ENCODE data around the gene MIA. TPM values are rescaled to one million over a fixed set of nuclear protein-coding genes. Genes with fewer than 3 reads are reported as not detected.
A peak's percentile ranks its signal among the peaks of the same experiment; 100 is the strongest.

MIA gene
- total and polyA plus RNA-seq, 9 of the 15 experiments (the other 6 are each of a cell fraction or from before 2014, with no cell fraction given) = 0.21 TPM; not detected in 8

DNA sequence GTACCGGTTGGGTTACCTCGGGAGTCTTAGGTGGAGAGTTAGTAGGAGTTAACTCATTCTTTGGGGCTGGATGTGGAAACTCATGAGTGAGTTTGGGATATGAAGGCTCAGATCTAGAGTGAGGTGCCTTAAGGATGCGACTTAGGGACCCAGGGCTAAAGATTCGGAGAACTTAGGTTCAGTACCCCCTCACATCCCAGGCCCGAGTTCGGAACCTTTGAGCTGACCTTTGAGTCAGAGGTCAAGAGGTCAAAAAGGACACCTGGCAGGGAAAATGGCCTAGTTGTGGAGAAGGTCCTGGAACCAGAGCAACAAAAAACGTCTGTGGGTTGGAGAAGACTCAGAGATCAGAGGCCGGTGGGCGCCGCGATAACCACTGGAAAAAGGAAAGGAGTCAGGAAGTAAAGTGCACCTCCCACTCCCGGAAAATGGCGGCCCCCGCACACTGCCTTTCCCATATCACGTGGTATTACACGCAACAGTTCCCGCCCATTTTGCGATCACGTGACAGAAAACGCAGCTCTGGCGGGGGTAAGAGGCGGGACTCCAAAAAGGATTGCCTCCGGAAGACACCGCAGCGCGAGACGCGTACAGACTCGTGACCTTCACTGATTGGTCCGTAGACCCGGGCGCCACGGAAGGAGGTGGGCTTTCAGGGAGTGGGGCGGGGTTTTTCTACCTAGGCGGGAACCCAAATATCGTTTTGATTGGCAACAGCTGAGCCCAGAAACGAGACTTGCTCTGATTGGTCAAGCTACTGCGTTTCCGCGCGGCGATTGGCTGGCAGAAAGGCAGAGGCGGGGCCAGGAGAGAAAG is 25.1 kb upstream of the MIA start, which contains the start of gene ACTMAP (continued):
- TF ChIP-seq, protein P1, sequence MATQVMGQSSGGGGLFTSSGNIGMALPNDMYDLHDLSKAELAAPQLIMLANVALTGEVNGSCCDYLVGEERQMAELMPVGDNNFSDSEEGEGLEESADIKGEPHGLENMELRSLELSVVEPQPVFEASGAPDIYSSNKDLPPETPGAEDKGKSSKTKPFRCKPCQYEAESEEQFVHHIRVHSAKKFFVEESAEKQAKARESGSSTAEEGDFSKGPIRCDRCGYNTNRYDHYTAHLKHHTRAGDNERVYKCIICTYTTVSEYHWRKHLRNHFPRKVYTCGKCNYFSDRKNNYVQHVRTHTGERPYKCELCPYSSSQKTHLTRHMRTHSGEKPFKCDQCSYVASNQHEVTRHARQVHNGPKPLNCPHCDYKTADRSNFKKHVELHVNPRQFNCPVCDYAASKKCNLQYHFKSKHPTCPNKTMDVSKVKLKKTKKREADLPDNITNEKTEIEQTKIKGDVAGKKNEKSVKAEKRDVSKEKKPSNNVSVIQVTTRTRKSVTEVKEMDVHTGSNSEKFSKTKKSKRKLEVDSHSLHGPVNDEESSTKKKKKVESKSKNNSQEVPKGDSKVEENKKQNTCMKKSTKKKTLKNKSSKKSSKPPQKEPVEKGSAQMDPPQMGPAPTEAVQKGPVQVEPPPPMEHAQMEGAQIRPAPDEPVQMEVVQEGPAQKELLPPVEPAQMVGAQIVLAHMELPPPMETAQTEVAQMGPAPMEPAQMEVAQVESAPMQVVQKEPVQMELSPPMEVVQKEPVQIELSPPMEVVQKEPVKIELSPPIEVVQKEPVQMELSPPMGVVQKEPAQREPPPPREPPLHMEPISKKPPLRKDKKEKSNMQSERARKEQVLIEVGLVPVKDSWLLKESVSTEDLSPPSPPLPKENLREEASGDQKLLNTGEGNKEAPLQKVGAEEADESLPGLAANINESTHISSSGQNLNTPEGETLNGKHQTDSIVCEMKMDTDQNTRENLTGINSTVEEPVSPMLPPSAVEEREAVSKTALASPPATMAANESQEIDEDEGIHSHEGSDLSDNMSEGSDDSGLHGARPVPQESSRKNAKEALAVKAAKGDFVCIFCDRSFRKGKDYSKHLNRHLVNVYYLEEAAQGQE (IDR thresholded peaks at IDR 0.05; ENCODE audit: borderline replicate concordance) = peak; percentile 98
- TF ChIP-seq, protein P1 (CRISPR knock-in tag; IDR thresholded peaks at IDR 0.05; ENCODE audit: low read depth) = peak; percentile 37; the same call in 1 of the 2 replicates
- TF ChIP-seq NFE2 (IDR thresholded peaks at IDR 0.05; ENCODE audit: low read depth) (no peak), POLR2G (IDR thresholded peaks at IDR 0.05; ENCODE audit: low read depth, low read length) (no peak), ZNF79 (CRISPR knock-in tag; IDR thresholded peaks at IDR 0.05; ENCODE audit: low read depth) (no peak), NFATC3 (IDR thresholded peaks at IDR 0.05) (peak; percentile 82), HDAC1 (IDR thresholded peaks at IDR 0.05) (peak in 1 of 2 experiments; percentile 77; a peak in 2 of 4 replicates), ARID1B (IDR thresholded peaks at IDR 0.05) (peak; percentile 62), HLTF (IDR thresholded peaks at IDR 0.05) (peak; percentile 57; the same call in 1 of the 2 replicates), ATF1 (CRISPR knock-in tag; IDR thresholded peaks at IDR 0.05) (no peak), ATF1 (tag; IDR thresholded peaks at IDR 0.05) (peak; percentile 97), MLLT1 (IDR thresholded peaks at IDR 0.05) (peak; percentile 42 to 74; a peak in 3 of 4 replicates), KDM2B (CRISPR knock-in tag; IDR thresholded peaks at IDR 0.05) (no peak), ELF4 (CRISPR knock-in tag; IDR thresholded peaks at IDR 0.05) (peak; percentile 92), DIDO1 (tag; IDR thresholded peaks at IDR 0.05; ENCODE audit: low read depth) (0 out of 2 replicates have a peak, but pooled peaks have one; percentile 25), ZNF589 (CRISPR knock-in tag; IDR thresholded peaks at IDR 0.05; ENCODE audit: low read depth) (peak; percentile 75; the same call in 1 of the 2 replicates), BCOR (IDR thresholded peaks at IDR 0.05) (0 out of 2 replicates have a peak, but pooled peaks have one; percentile 20), PTTG1 (tag; IDR thresholded peaks at IDR 0.05; ENCODE audit: low read depth) (peak; percentile 64; the same call in 1 of the 2 replicates)
- TF ChIP-seq, protein P2, sequence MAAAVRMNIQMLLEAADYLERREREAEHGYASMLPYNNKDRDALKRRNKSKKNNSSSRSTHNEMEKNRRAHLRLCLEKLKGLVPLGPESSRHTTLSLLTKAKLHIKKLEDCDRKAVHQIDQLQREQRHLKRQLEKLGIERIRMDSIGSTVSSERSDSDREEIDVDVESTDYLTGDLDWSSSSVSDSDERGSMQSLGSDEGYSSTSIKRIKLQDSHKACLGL (CRISPR knock-in tag; IDR thresholded peaks at IDR 0.05; ENCODE audit: borderline replicate concordance, poor library complexity, severe bottlenecking) = peak; percentile 56

All from K562 (cell line).